Left colon (tissue), 2 donors: ENCODE measurements around the gene PAPOLB. TPM values are rescaled to one million over a fixed set of nuclear protein-coding genes. Genes with fewer than 3 reads are reported as not detected.

Experiments
- ATAC-seq: fragments of 200-7000 bp; cut with Tn5 transposase; one replicate; pipeline ENCODE4 v1.9.1; 2020; ENCODE audit warnings: mild to moderate bottlenecking, moderate library complexity
- DNase-seq, 2 donors: peaks; one replicate each; pipeline ENCODE4 v3.0.0-alpha.2; 2020
- intact Hi-C, 2 donors: fragments of 100-400 bp; cut with DNase I in 1 of 2; cut with micrococcal nuclease in 1 of 2; formaldehyde crosslinking; loops; one replicate each; pipeline versions ENCODE4 v1.11.2 to v1.14.0; 2022; cut with DNase I, micrococcal nuclease
- total RNA-seq, 2 donors: library from RNA; stranded (reverse); fragmentation: NEBNext Ultra II Directional; extraction: Animal tissue kit (Norgen Biotek cat#: 25700); gene quantifications; one replicate each; pipeline ENCODE4 v1.2.1, GENCODE V29; 2021
- donor health status: DM: no; HTN: no; CAD: no.
- donor health status: DM: yes; HTN: yes; CAD: no.

PAPOLB gene
- total RNA-seq, 2 donors from 2014 or later = 0.11 TPM; not detected in 1

DNA sequence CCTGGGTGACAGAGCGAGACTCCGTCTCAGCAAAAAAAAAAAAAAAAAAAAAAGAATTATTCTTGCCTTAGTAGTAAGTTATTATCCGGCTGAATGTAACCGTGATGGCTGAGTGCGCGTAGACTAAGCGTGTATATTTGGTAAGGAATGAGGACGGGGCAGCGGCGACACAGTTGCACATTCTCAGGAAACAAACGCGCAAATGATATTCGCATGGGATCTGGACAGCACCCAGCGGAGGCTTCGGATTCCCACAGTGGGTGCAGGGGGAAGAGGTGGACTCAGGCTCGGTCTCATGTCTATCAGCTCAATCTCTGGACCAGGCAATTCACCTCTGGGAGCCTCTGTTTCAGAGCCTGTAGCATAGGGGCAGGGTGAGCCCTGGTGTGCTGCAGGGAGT is 29.1 kb downstream of the PAPOLB start:
- DNase-seq = no peak
- intact Hi-C loops = no loop called here
- no peak for ATAC-seq

DNA sequence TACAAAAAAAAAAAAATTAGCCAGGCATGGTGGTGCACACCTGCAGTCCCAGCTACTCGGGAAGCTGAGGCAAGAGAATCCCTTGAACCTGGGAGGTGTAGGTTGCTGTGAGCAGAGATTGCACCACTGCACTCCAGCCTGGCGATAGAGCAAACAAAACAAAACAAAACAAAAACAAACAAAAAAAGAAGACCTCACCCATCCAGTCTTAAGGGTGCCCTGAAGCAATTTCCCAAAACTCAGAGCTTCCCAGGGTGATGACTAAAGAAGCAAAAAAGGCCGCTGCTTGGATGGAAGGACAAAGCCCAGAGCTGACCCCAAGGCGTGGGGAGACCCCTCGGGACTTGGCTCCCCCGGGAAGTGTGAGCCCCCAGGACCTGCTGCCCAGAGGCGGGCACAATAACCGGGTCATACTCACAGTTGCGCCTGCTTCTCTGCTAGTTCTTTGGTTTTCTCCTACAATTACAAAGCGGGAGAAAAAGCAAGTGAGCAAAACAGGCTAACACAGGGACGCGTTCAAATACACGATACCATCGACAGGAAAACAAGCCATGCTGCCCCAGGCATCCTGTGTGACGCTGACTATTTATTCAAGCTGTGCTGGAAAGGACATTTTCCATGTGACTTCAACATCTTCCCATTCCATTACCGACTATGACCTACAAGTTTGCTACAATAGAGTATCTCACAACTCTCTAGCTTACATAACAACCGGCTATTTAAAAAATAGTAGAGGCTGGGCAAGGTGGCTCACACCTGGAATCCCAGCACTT is 29.9 kb downstream of the PAPOLB start:
- intact Hi-C loops = no loop called here

DNA sequence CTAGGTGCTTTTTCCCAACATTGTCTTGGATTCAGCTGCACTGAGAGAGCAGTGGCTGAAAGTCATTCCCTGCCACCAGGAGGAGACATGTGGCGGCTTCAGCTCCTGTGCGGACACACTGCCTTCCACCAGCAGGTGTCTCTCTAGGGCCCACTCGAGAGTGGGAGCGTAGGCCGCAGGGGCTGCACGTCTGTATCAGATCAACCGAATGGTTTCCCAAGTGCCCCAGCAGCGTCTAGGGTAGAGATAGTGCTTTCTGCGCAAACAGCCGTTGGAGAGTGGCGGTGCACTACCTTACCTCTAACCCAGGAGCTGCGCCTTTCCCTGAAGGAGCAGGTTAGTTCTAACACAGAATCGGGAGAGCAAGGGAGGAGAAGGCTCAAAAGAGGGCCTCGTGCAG is 31.7 kb downstream of the PAPOLB start:
- ATAC-seq (peak; percentile 97), DNase-seq (peak; percentile 50 to 79)
- intact Hi-C loops = no loop called here

More for the DNA sequence above, 29.9 kb downstream of the PAPOLB start:
- ATAC-seq = no peak
- DNase-seq = no peak

DNA sequence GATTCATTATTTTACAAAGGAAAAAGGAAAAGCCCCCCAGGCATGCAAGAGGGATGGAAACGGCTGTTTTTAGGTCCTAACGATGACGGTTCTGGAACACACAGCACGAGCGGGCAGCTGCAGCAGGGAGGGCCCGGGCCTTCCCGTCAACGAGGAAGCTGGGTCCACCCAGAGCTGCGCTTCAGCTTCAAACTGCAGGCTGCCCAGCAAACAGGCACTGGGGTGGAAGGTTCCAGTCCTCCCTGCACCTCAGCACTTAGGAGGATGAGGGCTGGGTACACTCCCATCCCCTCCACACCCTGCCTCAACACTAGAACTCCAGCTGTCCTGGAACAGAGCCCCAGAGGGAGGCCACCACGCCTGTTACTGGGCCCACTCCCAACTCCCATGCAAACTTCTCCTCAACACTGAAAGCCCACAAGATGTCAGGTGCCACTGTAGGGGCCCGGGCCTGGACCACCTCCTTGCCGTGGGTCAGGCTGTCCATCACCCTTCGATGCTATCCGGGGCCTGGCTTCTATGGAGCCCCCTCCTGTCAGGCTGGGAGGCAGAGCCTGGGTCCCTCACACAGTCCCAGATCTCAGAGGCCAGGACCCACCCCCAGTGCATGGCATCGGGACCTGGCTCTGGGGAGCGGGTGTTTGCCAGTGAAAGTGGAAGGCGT is 33.0 kb downstream of the PAPOLB start:
- no peak for ATAC-seq
- intact Hi-C loops = no loop called here
- DNase-seq = no peak

DNA sequence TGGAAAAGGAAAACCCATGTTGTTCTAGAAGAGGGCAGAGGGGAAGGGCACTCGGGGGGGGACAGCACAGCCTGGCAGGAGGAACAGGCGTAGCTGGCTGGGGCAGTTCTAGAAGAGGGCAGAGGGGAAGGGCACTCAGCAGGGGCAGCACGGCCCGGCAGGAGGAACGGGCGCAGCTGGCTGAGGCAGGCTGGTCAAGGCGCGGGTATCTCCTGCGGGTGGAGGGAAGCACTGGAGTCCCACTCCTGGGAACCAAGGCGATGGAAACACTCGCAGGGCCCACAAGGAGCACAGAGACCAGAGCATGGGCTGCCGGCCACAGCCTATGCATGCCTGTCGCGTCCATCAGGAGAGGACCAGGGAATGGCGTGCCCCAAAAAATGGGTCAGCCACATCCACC is 36.7 kb downstream of the PAPOLB start:
- intact Hi-C loops = no loop called here
- DNase-seq (no peak), ATAC-seq (no peak)

DNA sequence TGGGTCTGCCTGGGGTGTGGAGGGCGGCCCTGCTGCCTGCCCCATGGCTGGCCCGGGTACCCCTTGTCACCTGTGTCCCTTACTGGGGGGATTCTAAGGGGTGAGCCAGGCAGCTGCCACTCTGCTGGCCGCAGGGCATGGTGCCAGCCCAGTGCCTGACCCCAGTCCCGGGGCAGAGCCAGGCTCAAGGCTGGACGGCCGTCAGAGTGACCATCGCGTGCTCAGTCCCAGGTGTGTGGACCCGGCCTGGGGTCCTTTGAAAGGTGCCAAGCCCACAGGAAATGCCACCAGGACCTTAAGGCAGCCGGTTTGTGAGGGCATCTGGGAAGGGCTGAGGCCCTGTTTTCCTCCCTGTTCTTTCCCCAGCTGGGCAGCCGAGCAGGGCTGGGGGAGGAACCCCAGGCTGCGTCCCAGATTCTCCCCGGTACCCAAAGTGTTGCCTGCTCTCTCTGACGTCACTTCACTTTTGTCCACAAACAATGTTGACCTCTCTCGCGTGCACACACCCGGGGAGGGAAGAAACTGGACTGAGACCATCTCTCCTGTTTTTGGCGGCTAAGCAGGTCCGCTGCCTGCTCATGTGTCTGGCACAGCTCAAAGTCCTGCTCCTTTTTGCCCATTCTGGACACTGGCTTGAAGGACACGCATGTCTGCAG is 37.6 kb downstream of the PAPOLB start:
- no peak for ATAC-seq
- intact Hi-C loops = no loop called here
- DNase-seq = no peak

DNA sequence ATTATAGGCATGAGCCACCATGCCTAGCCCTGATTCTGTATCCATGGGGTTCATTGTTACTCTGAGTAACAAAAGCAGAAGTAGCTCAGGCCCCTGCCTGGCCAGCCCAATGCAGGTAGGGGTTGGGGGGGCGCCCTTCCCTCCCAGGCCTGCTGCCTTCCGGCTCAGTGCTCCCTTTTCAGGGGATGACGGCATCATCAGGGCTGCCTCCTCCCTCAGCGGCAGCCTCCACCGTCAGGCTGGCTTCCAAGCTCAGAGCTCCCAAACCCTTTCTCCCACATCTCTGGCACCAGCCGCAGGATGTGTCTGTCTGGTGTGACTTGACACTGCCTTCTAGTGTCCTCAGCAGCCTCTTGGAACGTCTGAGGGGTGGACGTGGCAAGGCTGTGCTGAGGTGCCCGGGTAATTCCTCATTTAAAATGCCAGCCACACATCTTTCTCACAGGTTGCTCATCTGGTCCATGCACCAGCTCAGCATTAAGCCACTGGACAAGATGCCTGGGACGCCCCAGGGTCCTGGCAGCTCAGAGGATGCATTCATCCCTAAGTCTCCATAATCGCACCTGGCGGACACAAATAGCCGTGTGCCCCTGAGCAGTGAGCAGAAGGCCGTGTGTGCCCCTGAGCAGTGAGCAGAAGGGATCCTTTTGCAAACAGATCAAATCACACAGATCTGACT is 38.2 kb downstream of the PAPOLB start:
- intact Hi-C loops = no loop called here
- ATAC-seq = no peak
- no peak for DNase-seq

DNA sequence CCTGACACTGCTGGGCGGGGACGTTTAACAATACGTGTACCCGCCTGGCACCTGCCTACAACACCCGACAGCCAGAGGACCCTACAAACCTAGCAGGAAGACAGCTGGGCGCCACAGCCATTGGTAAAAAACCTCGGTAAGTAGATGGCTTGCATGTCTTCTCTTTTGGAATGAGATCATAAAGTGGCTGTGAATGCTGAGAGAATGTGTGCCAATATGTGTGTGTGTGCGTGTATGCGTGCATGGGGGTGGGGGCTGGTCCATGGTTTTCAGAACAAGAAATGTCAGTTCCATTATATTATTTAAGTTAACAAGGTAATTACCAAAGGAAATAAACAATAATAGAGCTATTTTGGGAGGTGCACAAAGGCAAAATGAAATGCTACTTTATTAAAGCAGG is 39.2 kb downstream of the PAPOLB start:
- no peak for DNase-seq
- intact Hi-C loops = no loop called here

DNA sequence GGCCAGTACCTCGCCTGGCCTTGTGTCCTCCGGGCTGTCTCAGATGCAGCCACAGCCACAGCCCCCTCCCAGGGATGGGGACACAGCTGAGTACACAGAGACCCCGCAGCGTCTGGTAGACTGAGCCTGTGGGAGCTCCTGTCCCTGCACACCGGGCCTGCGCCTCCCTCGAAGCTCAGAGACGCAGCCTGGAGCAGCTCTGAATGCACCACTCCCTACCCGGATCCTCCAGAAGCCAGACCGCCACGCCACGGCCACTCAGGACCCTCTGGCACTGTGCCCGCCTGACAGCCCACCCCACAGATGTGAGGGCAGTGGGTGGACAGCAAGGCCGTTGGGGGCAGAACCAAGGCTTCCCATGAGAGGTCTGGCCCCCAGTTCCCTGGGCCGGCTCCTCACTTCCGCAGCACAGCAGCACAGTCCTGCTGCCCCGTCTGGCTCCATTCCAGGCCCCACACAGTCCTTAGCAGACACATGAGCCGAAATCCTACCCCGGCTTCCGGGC is 40.8 kb downstream of the PAPOLB start:
- no peak for DNase-seq
- intact Hi-C loops = no loop called here
- ATAC-seq = no peak

More for the DNA sequence above, 39.2 kb downstream of the PAPOLB start:
- no peak for ATAC-seq

DNA sequence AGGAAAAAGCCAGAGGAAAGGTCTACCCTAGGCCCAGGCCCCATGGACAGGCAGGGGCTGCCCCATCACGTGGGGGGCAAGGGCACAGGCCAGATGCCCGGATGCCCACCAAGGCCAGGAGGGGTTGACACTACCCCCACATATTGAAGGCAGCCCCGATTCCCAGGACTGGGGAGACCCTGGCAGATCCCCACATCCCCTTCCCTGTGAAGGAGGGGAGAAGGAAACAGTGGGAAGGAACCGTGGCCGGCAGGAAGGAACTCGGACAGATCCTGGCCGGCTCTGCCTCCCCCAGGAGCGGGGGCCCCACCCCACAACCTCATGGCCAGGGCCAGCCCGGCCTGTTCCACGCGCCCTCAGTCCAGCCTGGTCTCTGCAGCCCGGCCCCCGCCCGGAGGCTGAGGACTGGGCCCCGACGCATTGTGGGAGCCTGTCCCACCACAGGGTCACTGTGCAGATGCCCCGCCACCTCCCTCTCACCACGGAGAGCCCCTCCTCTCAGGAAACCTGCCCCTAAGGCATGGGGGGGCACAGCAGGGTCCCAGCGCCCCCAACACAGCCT is 41.3 kb downstream of the PAPOLB start:
- DNase-seq = no peak

DNA sequence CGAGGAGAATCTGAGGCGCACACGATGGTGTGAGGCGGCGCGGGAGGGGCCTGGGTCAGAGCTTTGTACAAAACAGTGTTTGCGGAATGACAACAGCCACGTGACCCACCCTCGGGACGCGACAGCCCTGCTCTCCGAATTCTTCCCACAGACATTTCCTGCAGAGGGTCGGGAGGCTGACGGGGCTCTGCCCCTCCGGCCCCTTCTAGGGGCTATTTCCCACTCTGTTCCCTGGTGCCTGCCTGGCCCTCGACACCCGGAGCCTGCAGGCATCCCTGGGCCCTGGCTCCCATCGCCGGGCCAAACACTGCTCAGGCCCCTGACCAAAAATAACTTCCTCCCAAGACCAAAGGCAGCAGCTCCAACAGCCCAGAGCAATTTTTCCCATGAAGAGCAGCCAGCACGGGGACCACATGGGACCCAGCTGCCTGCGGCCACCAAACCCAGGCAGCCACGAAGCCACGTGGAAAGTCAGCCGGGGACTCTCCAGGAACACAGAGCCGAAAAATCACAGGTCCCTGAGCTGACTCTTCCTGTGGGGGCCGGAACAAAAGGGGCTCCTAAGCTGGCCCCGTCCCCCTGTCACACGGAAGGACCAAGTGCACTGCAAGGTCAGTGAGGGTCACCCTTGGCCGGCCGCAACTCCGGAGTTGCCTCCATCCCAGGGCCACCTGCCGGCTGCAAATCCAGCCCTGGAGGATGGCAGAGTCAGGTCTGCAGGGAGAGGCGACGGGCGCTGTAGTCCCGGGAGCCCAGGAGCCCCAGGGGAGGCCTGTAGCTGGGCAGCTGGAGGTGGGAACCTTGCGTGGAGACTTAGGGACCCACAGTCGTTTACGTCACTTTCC is 42.0 kb downstream of the PAPOLB start:
- no peak for DNase-seq
- intact Hi-C loops = no loop called here
- ATAC-seq = no peak

More for the DNA sequence above, 41.3 kb downstream of the PAPOLB start:
- no peak for ATAC-seq
- intact Hi-C loops = no loop called here

DNA sequence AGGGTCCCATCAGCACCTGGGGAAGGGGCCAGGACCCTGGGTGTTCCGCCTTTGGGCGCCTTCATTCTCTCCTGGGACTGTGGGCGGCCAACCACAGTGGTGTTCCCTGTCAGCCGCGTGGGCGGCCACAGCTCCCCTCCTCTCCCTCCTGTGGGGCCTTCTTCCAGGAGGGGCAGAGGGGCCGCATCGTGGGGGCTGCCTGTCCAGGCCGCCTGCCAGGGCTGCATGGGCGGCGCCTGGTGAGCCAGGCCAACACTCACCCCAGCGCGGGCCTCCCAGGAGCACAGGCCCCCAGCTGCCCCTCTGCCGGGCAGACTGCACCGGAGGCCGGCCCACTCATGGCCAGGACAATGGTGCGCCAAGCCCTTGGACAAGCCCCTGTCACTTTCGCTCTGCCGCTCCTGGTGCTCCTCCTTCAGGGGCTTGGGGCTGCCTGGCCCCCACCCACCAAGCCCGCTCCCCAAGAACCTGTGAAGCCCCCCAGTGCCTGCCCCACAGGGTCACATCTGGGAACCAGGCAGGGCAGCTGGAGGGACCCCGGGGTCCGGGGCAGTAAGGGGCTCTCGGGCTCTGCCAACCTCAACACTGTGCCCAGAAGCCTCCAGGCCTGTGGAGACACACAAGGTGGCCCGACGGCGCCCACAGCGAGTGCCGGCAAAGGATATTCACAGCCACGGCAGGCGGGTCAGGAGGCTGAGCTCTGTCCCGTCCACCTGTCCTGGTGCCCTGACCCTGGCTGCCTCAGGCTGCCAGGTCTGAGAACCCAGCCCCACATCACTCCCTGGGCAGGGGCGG is 43.6 kb downstream of the PAPOLB start:
- DNase-seq = no peak
- no peak for ATAC-seq
- intact Hi-C loops = no loop called here

DNA sequence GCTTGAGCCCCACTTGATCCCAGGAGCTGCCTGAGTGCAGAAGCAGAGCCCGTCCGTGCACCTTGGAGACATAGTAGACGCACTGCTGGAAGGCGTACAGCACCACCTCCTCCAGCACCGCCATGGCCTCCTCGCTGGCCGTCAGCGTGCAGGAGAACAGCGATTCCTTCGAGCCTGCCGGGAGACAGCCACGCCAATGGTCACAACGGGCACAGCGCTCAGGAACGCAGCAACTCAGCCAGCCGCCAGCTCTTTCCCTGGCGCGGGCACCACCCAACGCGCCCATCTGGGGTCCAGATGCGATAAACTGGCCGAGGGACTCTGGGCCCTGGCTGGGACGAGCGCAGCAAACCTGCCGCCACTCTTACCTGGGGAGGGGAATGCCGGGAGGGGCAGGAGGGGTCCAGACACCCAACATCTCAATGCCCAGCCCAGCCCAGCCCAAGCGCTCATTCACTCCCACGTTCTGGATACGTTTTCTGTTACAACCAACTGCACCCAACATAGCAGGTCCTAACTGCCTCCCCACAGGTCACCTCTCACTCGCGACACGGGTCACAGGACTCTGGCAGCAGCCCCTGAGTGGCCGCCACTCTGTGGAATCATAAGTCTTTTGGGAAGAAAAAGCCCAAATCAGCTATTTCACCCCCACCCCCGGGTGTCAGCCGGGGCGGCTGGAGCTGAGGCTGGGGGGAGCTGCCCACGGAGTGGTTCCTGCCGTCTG is 44.5 kb downstream of the PAPOLB start:
- DNase-seq (no peak), ATAC-seq (no peak)
- intact Hi-C loops = no loop called here

DNA sequence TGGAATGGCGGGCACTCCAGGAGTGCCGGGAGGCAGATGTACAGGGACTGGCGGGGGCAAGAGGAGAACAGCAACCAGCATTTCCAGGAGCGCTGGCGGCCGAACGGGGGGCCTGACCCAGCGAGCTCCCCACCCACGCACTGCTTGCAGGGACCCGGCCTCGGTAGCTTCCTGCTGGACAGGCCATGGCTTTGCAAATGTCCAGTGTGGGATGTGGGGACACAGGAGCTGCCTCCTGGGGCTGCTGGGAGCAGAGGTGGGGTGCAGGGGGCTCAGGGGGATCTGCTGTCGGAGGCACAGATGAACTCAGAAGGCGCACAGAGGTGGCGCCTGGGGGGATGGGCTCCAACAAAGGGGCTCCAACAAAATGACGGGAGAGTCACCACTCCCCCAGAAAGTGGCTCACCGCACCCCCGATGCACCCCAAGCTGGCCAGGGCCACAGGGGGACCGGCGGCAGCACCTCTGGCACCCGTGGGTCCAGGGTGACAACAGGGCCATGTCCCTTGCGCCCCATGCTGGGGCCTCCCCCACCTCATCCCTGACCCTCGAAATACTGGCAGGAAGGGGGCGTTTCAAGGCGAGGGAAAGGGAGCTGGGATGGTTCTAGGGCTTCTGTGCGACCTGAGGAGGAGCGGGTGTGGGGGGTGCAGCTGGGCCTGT is 45.3 kb downstream of the PAPOLB start:
- intact Hi-C loops = no loop called here
- ATAC-seq = no peak
- DNase-seq = no peak

DNA sequence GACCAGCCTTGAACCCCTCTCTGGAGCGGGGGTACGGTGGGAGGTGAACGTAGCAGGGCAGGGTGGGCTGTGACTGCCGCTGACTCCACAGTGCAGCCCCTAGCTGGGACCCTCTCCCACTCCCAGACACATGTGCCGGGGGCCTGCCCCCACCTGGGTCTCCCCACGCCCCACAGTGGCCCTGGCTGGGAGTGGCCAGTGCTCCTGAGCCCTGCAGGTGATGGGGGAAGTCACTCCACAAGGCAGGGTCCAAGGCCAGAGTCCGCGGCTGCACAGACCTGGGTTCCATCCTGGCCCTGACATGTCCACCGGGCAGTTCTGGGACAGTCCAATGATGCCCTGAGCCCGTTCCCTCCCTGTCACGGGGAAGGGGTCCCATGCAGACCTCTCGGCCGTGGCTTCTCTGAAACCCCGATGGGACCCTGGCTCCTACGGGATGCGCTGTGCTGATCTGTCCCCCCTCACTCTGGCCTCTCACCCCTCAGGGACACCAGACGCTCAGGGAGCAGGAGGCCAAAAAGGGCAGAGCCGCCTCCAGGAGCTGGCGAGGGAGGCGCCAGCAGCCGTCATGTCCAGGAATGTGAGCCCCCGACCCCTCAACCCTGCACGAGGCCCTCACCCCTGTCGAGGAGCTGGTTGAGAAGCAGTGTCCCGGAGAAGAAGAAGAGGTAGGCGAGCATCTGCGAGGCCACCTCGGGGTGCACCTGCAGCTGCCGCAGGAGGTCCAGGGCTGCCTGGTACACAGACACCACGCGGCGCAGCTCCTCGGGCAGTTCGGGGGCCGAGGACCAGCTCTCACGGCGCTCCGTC is 46.0 kb downstream of the PAPOLB start:
- intact Hi-C loops = no loop called here
- ATAC-seq = no peak
- DNase-seq = no peak
